KMS-11 (cell line): ENCODE data around the gene C1QTNF1.

ENCODE experiments used
- H2AFZ ChIP-seq: fragments of 200-600 bp; sonication (generic); 2 replicates; pipeline ENCODE4 v1.6.1; 2016; ENCODE audit warnings: antibody characterized with exemption, mixed run types, low read depth
- H3K27ac ChIP-seq: fragments of 200-600 bp; sonication (generic); 2 replicates; pipeline ENCODE4 v1.6.1; 2016; ENCODE audit warnings: mild to moderate bottlenecking, mixed run types
- H3K27me3 ChIP-seq: fragments of 200-600 bp; sonication (generic); 2 replicates; pipeline ENCODE4 v1.6.1; 2017; ENCODE audit warnings: mild to moderate bottlenecking, low read depth, mixed run types, moderate library complexity; ENCODE audit not compliant: insufficient read depth
- H3K36me3 ChIP-seq: fragments of 200-600 bp; sonication (generic); 2 replicates; pipeline ENCODE4 v1.6.1; 2017; ENCODE audit warnings: mild to moderate bottlenecking, mixed run types; ENCODE audit not compliant: insufficient read depth
- H3K4me1 ChIP-seq: fragments of 200-600 bp; sonication (generic); 2 replicates; pipeline ENCODE4 v1.6.1; 2016; ENCODE audit warnings: mild to moderate bottlenecking, low read depth, mixed run types; ENCODE audit not compliant: poor library complexity, severe bottlenecking
- H3K4me2 ChIP-seq: fragments of 200-600 bp; sonication (generic); 2 replicates; pipeline ENCODE4 v1.7.0; 2016; ENCODE audit warnings: mild to moderate bottlenecking, mixed run types
- H3K4me3 ChIP-seq: fragments of 200-600 bp; sonication (generic); IDR thresholded peaks from 2 replicates; pipeline ENCODE4 v1.6.1; 2017; ENCODE audit warnings: low read depth, low read length, mixed read lengths; ENCODE audit not compliant: insufficient read depth
- H3K79me2 ChIP-seq: fragments of 200-600 bp; sonication (generic); 2 replicates; pipeline ENCODE4 v1.6.1; 2016; ENCODE audit warnings: low read depth, mixed run types; ENCODE audit not compliant: insufficient read depth
- H3K9ac ChIP-seq: fragments of 200-600 bp; sonication (generic); 2 replicates; pipeline ENCODE4 v1.6.1; 2016; ENCODE audit warnings: mild to moderate bottlenecking, mixed run types
- H4K20me1 ChIP-seq: fragments of 200-600 bp; sonication (generic); 2 replicates; pipeline ENCODE4 v1.6.1; 2016; ENCODE audit warnings: mild to moderate bottlenecking, mixed run types; ENCODE audit not compliant: insufficient read depth
- CTCF ChIP-seq: fragments of 200-600 bp; sonication (generic); conservative IDR thresholded peaks from 2 replicates; pipeline ENCODE4 v1.6.1; 2017; ENCODE audit warnings: low read depth, mild to moderate bottlenecking, antibody characterized with exemption, low read length, moderate library complexity, mixed read lengths

C1QTNF1 gene

GRCh38 chr17:79023180-79023705 is 726 bp upstream of the C1QTNF1 start:
- TF ChIP-seq CTCF = no peak
- Histone ChIP-seq H3K27me3 (peaks cover 95% of the 10 kb centered on the region), H3K27ac (no peak overlapping the region), H3K4me2 (no peak overlapping the region; the same call in 1 of the 2 replicates), H3K4me3 (no peak overlapping the region), H3K4me1 (no peaks in the 10 kb centered on the region), H3K79me2 (no peaks in the 10 kb centered on the region), H3K36me3 (no peaks in the 10 kb centered on the region), H2AFZ (no peak overlapping the region), H4K20me1 (no peaks in the 10 kb centered on the region), H3K9ac (no peak overlapping the region)

DNA sequence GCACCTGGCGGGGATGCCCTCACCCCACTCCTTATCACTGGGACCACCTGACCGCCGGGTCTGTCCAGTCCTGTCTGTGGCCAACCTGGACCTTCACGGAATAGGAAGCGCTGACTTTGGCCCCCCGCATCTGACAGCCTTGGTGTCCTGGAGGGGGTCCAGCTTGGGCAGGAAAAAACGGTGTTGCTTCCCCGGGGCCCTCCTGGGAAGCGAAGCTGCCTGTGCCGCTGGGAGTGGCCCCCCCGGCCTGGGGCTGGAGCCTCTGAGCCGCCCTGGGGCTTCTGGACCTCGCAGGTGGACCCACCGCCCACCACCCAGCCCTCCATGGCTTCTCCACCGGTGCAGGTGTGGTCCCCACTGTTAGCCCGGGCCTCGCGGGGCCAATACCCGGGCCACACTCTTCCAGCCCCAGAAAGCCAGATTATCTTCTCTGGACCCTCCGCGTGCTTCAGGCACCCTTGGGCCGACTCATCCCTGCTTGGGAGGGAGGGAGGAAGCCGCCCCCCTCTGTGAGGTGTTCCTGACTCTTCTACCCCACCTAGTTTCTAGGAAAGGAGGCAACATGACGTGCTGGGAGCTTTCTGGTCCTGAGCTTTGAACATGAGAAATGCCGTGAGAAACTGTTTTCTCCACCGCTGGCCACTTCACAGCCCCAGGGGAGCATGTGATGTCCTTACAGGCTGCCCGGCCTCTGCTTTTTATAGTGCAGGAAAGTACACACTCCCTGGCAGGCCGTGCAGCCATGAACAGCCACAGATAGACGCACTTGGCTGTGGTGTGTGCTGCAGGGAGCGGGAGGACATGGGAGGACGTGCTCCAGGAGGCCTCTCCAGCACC is 1.1 kb downstream of the C1QTNF1 start:
- H3K27me3 ChIP-seq = peaks cover 99% of the 10 kb centered on the region
- no peaks in the 10 kb centered on the region for H3K36me3 ChIP-seq
- TF ChIP-seq CTCF = no peak
- no peak overlapping the region for H3K27ac ChIP-seq
- 0 out of 2 replicates have a peak overlapping the region, but pooled peaks have one; percentile 55 for H2AFZ ChIP-seq
- H4K20me1 ChIP-seq = no peaks in the 10 kb centered on the region
- H3K4me3 ChIP-seq = no peak overlapping the region
- no peak overlapping the region for H3K9ac ChIP-seq
- H3K4me2 ChIP-seq = peak overlapping the region; percentile 87
- no peaks in the 10 kb centered on the region for H3K4me1 ChIP-seq
- H3K79me2 ChIP-seq = no peaks in the 10 kb centered on the region

DNA sequence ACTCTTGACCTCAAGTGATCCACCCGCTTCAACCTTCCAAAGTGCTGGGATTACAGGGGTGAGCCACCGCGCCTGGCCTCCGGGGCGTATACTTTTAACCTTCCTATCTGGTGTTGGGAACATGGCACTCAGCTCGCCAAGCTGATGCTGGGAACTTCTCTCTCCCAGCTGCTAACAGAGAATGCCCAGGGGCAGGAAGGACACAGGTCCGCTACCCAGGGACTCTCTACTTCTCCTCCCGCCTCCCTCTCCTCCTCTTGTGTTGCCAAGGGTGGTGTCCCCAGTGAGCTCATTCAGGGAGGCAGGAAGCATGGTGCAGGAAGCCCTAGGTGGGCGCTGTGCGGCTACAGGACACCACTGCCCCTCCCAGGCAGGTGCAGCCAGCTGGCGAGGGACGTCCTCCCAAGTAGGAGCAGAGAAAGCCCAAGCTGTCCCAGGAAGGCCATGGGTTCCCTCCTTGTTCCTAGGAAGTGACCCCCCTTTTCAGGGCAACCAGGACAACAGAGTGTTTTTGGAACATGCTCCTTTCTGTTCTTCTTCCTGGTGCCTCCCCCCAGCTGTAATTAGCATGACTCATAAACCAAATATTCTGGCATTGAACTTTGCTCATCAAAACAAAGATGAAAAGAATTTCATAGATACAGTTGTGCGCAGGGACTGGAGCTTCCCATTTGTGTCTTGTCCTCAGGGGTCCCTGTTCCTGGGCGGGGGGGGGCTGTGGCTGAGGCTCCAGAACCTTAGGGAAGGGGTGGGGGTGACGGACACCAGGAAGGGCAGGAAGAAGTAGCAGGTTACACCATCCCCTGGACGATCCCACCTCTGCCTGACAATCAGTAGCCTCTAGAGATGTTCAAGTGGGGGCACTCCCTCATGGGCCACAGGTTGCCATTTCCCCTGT is 2.7 kb downstream of the C1QTNF1 start:
- Histone ChIP-seq H3K79me2 (no peaks in the 10 kb centered on the region), H4K20me1 (no peaks in the 10 kb centered on the region), H3K4me1 (no peaks in the 10 kb centered on the region), H3K4me2 (no peak overlapping the region), H3K27ac (no peak overlapping the region), H3K27me3 (peaks cover 99% of the 10 kb centered on the region), H3K9ac (no peak overlapping the region), H3K4me3 (no peak overlapping the region), H3K36me3 (no peaks in the 10 kb centered on the region), H2AFZ (no peak overlapping the region)
- no peak for TF ChIP-seq CTCF

DNA sequence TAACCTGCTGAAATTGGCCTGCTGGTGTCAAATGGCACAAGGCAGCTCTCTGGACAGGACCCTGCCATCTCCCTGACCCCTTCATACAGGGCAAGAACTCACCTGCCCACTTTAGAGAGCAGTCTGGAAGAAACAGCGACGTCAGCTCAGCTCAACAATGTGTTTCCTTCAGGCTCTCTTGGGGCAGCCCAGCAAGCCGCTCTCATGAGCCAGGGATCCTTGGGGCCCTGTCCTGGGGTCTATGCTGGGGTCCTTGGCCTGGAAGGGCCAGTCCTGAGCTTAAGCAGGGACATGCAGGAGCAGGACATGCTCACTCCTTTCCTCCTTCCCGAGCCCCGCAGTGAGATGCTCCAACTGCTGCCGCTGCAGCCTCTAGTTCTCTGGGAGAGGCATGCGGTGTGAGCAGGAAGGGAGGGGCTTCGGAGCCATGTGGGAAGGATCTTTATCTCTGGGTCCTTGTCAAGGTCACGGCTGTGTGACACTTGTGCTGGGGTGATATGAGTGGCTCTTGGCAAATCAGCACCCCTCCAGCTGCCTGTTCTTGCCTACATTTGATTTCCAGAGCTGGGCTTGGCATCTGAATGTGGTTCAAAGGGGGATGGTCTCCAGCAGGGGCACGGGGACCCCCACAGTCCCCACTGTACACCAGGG is 3.4 kb downstream of the C1QTNF1 start:
- TF ChIP-seq CTCF = no peak
- H3K27me3 ChIP-seq = peaks cover 99% of the 10 kb centered on the region
- H3K36me3 ChIP-seq = no peaks in the 10 kb centered on the region
- H3K27ac ChIP-seq = no peak overlapping the region
- no peaks in the 10 kb centered on the region for H3K4me1 ChIP-seq
- no peak overlapping the region for H3K4me2 ChIP-seq
- no peak overlapping the region for H3K9ac ChIP-seq
- H3K79me2 ChIP-seq = no peaks in the 10 kb centered on the region
- H4K20me1 ChIP-seq = no peaks in the 10 kb centered on the region
- H3K4me3 ChIP-seq = no peak overlapping the region
- no peak overlapping the region for H2AFZ ChIP-seq
